Activated naive CD4-positive, alpha-beta T cell treated with Interleukin-2 at 50 U/mL for 16 hours (primary cell): Measurements from ENCODE around the gene MARCHF11.

Experiments
- DNase-seq: peaks from one replicate; pipeline ENCODE4 v3.0.0-alpha.2; 2020

Gene MARCHF11

GRCh38 chr5:16179511-16179935 lies at the start of gene MARCHF11:
MARCHF11 (minus strand) TSS chr5:16179791; CDS start chr5:16179575, 216 bp downstream.
- no peak for DNase-seq

GRCh38 chr5:16225927-16226326 lies 46.3 kb upstream of the MARCHF11 start:
- no peak for DNase-seq

- DNase-seq, result no peak
These were observed 12.7 kb upstream of the MARCHF11 start for GRCh38 chr5:16192311-16192710.

- DNase-seq, result no peak
These were observed 1.1 kb upstream of the MARCHF11 start for GRCh38 chr5:16180789-16181082.

GRCh38 chr5:16179936-16180788 lies 571 bp upstream of the MARCHF11 start:
- DNase-seq, result no peak

- DNase-seq, result peak; percentile 7
These were observed 732 bp downstream of the MARCHF11 start for GRCh38 chr5:16178745-16179372.

GRCh38 chr5:16169550-16169949 lies 10.0 kb downstream of the MARCHF11 start:
- no peak for DNase-seq

- no peak for DNase-seq
These were observed 18.9 kb downstream of the MARCHF11 start for GRCh38 chr5:16160706-16161105.

- DNase-seq, result no peak
These were observed 20.0 kb downstream of the MARCHF11 start for GRCh38 chr5:16159636-16160035.

GRCh38 chr5:16156152-16156551 lies 23.4 kb downstream of the MARCHF11 start:
- no peak for DNase-seq

- no peak for DNase-seq
These were observed 26.7 kb downstream of the MARCHF11 start for GRCh38 chr5:16152601-16153568.

GRCh38 chr5:16149621-16150020 lies 30.0 kb downstream of the MARCHF11 start:
- DNase-seq, result no peak

GRCh38 chr5:16147179-16147900 lies 32.3 kb downstream of the MARCHF11 start:
- DNase-seq, result no peak

- DNase-seq, result no peak
These were observed 35.2 kb downstream of the MARCHF11 start for GRCh38 chr5:16144416-16144815.

- DNase-seq, result no peak
These were observed 36.1 kb downstream of the MARCHF11 start for GRCh38 chr5:16143361-16144049.

GRCh38 chr5:16140944-16141343 lies 38.6 kb downstream of the MARCHF11 start:
- DNase-seq, result no peak

GRCh38 chr5:16140417-16140816 lies 39.2 kb downstream of the MARCHF11 start:
- no peak for DNase-seq

GRCh38 chr5:16137177-16137576 lies 42.4 kb downstream of the MARCHF11 start:
- no peak for DNase-seq

- DNase-seq, result no peak
These were observed 44.1 kb downstream of the MARCHF11 start for GRCh38 chr5:16135506-16135905.

GRCh38 chr5:16135003-16135402 lies 44.6 kb downstream of the MARCHF11 start:
- DNase-seq, result no peak

- no peak for DNase-seq
These were observed 45.4 kb downstream of the MARCHF11 start for GRCh38 chr5:16134204-16134603.

- no peak for DNase-seq
These were observed 47.7 kb downstream of the MARCHF11 start for GRCh38 chr5:16131878-16132277.
